ENCODE results near the gene PPP1R9B. TPM values are rescaled to one million over a fixed set of nuclear protein-coding genes. Genes with fewer than 3 reads are reported as not detected.

PPP1R9B gene
- total RNA-seq, 4 donors from 2014 or later, result 28.4 to 54.9 (median 36.9) TPM

DNA sequence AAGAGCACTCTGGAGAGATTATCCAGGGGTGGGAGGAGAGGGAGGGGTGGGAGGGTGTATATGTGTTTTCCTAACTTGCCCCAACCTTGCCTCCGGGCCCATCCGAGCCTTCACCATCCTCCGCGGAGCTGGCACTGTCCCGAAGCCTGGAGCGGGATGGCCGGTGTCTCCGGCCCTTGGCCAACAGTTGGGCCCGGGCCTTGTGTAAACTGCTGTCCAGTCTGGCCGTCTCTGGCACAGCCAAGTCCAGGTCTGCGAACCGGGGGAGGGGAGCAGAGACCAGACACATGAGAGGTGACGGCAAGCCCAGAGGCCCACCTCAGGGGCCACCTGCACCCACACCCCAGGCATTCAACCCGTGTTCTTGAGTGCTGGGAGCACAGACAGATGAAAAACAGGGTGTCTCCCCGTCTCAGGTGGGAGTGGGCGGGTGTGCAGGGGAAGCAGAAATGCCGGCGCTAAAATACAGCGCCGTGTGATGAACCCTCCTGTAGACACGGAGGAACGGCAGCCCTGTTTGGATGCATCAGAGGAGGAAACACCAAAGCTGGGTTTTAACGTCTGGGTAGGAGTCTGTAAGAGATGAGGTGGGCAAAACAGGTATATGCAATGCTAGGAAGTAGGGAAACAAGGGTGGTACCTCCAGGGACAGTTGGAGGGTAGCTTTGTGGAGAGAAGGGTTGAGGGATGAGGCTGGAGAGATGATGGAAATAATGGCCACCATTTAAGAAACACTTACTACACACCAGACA, 32.2 kb downstream of the PPP1R9B start:
- 85 to 91% methylated on average over 19 to 22 of the region's 23 CpGs for WGBS, 2 donors
- peaks cover 0 to 20% (median 8%) of the 10 kb centered on the region in 4 donors for H3K4me1 ChIP-seq
- H3K36me3 ChIP-seq, result no peaks in the 10 kb centered on the region
- peaks cover 0 to 34% of the 10 kb centered on the region in 2 donors for H3K27me3 ChIP-seq
- no peak overlapping the region for H3K27ac ChIP-seq
- H3K4me3 ChIP-seq, result no peak overlapping the region
- TF ChIP-seq CTCF (IDR thresholded peaks at IDR 0.05), result no peak
- DNase-seq (ENCODE audit: low spot score in 2 of 2), result no peak
- H3K9me3 ChIP-seq, result no peaks in the 10 kb centered on the region

GRCh38 chr17:50117202-50118051, 33.0 kb downstream of the PPP1R9B start:
- H3K9me3 ChIP-seq, result no peaks in the 10 kb centered on the region
- H3K4me3 ChIP-seq, result peak overlapping the region in 1 of 4 donors; percentile 29
- peaks cover 0 to 34% of the 10 kb centered on the region in 2 donors for H3K27me3 ChIP-seq
- no peak for DNase-seq (ENCODE audit: low spot score in 2 of 2)
- TF ChIP-seq EP300 (IDR thresholded peaks at IDR 0.05), result no peak
- TF ChIP-seq CTCF (IDR thresholded peaks at IDR 0.05), result peak; percentile 50 to 76 (median 57)
- no peak for TF ChIP-seq POLR2A (IDR thresholded peaks at IDR 0.05)
- no peaks in the 10 kb centered on the region for H3K36me3 ChIP-seq
- peaks cover 0 to 28% (median 15%) of the 10 kb centered on the region in 4 donors for H3K4me1 ChIP-seq
- WGBS, 2 donors, result 9 to 14% methylated on average over 46 to 53 of the region's 64 CpGs
- no peak overlapping the region for H3K27ac ChIP-seq

DNA sequence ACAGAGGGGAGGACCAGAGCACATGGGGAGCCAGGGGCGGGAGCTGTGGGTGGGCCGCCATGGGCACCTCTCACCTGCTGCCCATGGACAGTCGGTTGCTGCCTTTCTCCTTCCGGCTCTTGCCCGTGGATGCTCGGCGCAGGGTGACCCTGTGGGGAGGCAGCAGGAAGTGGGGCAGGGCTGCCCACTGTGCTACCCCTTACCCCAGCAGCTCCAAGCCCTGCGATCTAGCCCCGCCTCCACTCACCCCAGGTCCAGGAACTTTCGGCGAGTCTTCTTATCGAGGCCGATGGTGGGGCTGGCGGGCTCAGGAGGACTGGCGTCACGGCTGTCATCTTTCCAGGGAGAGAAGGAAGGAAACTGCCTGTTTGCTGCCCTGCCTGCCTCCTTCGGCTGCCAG, 34.7 kb downstream of the PPP1R9B start:
- Histone ChIP-seq H3K4me3 (no peak overlapping the region), H3K27me3 (peaks cover 0 to 34% of the 10 kb centered on the region in 2 donors), H3K9me3 (no peaks in the 10 kb centered on the region), H3K4me1 (peaks cover 0 to 42% (median 25%) of the 10 kb centered on the region in 4 donors), H3K36me3 (peaks cover 0 to 6% (median 0%) of the 10 kb centered on the region in 3 donors), H3K27ac (no peak overlapping the region)
- no peak for DNase-seq (ENCODE audit: low spot score in 2 of 2)
- TF ChIP-seq EP300 (IDR thresholded peaks at IDR 0.05) (no peak), CTCF (IDR thresholded peaks at IDR 0.05) (no peak), POLR2A (IDR thresholded peaks at IDR 0.05) (no peak)
- 69 to 77% methylated on average over 15 to 16 of the region's 17 CpGs for WGBS, 2 donors

DNA sequence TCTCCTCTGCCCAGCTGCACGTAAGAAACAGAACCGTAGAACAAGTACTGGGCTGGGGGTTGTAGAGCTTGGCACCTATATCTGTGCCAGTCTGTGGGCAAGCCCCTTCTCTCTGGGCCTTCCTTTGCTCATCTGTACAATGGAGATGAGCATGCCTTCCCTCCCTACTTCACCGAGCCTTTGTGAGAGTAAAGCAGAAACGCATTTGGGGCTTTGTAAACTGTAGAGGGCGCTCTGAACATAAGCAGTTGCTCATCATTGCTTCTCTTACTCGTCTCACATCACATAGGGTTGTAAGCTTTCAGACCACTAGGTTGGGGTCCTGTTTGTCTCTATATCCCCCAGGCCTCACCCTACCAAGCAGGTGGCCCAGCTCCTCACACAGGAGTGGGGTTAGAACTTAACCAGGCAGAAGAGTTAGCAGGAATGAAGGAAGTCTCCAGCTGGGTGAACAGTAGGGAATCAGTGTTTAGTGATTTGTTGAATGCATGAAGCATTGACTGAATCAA, 35.6 kb downstream of the PPP1R9B start:
- WGBS, 2 donors, result 16 to 19% methylated on average over 6 of the region's 6 CpGs
- H3K27ac ChIP-seq, result no peak overlapping the region
- H3K9me3 ChIP-seq, result no peaks in the 10 kb centered on the region
- H3K36me3 ChIP-seq, result peaks cover 0 to 14% (median 0%) of the 10 kb centered on the region in 3 donors
- peaks cover 0 to 42% (median 25%) of the 10 kb centered on the region in 4 donors for H3K4me1 ChIP-seq
- TF ChIP-seq CTCF (IDR thresholded peaks at IDR 0.05), result peak; percentile 28 to 70 (median 37)
- TF ChIP-seq EP300 (IDR thresholded peaks at IDR 0.05), result peak in 1 of 2 donors; percentile 9
- TF ChIP-seq POLR2A (IDR thresholded peaks at IDR 0.05), result no peak
- peaks cover 0 to 34% of the 10 kb centered on the region in 2 donors for H3K27me3 ChIP-seq
- no peak overlapping the region for H3K4me3 ChIP-seq
- DNase-seq (ENCODE audit: low spot score in 2 of 2), result peak in 1 of 2 donors; percentile 62

Data from tibial nerve (tissue), 4 donors.